Measurements from ENCODE around the gene SAMSN1. TPM values are rescaled to one million over a fixed set of nuclear protein-coding genes. Genes with fewer than 3 reads are reported as not detected.

The SAMSN1 gene
- total and polyA plus RNA-seq, 9 of the 15 experiments (the other 6 are each of a cell fraction or from before 2014, with no cell fraction given): 101 to 223 (median 159) TPM

Other genes with a start within 250 kb of the SAMSN1 start
- gene HSPA13, start 163.2 kb downstream of the SAMSN1 start, total RNA-seq (2014; rRNA removed): 13.8 and 14.0 TPM in 2 replicates
- 28.7 and 35.5 TPM in 2 replicates for gene HSPA13, start 163.2 kb downstream of the SAMSN1 start, total RNA-seq (2014; rRNA removed; fragmentation: Illumina TruSeq; extraction: Trizol)
- 19.5 and 21.1 TPM in 2 replicates for gene HSPA13, start 163.2 kb downstream of the SAMSN1 start, total RNA-seq (2015; rRNA removed; fragmentation: Illumina TruSeq; extraction: Trizol)
- 24.7 TPM in 2 replicates for gene HSPA13, start 163.2 kb downstream of the SAMSN1 start, total RNA-seq (2021)
- 20.0 and 23.9 TPM in 2 replicates for gene HSPA13, start 163.2 kb downstream of the SAMSN1 start, polyA plus RNA-seq (2011; rRNA removed)
- 18.8 and 18.9 TPM in 2 replicates for gene HSPA13, start 163.2 kb downstream of the SAMSN1 start, polyA plus RNA-seq (2014; fragmentation: Illumina TruSeq; extraction: Trizol)
- 10 to 100 TPM; 27.5 to 28.8 TPM for gene HSPA13, start 163.2 kb downstream of the SAMSN1 start, polyA plus RNA-seq (2014; fragmentation: Nextera tagmentation; extraction: Ambion mirVana)
- 12.5 and 13.7 TPM in 2 replicates for gene HSPA13, start 163.2 kb downstream of the SAMSN1 start, polyA plus RNA-seq (2014; rRNA removed)

Measured in K562 (cell line).